ENCODE measurements around the gene ZNF226. TPM values are rescaled to one million over a fixed set of nuclear protein-coding genes. Genes with fewer than 3 reads are reported as not detected.

ZNF226 gene
- total RNA-seq: 14.6 and 16.6 TPM in 2 replicates

DNA sequence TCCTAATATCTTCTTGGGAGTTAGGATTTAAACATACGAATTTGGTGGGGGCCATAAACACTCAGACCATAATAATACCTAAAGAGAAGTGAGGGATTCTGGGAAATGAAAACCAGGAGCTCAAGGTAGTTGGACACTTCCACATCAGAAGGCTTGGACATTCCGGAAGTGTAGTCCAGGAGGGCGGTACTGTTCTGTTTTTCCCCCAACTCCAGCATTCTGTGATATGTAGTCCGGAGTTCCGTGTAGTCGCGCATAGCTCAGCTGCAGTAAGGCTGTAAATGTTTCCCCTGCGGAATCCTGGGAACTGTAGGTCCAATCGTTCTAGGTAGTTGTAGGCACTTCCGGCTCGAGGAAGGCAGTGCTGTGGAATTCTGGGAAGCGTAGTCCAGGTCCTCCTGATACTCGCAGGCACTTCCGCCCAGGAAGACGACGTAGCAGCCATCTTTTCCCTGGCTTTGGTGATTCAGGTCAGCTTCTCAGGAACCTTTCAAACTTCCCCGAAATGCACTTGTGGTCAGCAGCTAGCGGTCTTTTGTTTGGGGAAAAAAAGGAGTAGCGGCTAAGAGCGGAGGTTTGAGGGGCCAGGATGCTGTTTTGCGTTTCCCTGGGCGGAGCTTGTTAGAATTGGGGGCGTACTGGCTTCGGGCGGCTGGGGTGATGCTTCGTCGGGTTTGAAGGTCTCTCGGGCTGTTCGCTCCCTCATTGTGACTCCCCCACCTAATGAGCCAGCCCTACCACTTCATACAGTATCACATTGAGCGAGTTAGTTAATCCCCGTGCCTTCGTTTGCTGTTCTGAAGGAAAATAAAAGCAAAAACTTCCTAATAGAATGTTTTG is at the start of gene ZNF226:
ZNF226 (plus strand) TSS at position 428 of the 840 bp plus-strand sequence. CDS start 4,981 bp downstream, outside the sequence.

DNA sequence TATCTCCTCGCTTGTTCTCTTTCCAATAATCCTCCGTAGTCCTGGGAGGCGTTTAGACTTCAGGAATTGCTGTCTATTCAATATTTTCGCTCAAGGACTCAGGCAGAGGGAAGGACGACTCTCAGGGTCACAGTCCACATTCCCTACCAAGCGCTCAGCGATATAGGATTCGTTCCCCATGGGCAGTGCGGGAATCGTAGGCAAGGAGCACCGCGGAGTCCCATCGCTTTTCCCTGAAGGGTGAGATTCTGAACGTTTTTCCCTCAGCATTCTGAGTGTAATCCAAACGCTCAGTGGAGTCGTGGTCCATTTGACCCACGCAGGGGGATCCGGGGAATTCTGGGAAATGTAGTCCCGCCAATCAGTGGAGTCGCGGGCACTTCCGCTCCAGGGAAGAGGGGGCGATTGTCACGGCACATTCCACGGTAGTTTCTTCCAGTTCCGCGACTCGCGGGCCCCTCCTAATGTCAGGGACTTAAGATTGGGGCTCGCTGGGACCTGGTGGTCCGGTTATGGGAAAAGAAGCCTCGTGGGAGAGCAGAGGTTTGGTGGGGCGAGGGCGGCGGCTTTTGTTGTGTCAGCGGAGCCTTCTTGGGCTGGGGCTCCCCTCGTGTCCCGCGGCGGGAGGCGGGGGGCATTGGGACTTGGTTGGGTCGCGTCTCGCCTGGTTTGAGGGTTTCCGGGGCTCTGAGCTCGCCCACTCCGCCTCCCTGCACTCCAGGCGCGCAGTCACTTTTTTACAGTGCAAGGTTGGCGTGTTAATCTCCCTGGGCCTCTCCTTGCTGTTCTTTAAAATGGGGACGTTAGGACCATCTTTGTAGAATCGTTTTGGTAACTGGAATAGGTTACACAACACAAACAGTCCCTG is 23.5 kb upstream of the ZNF226 start, which contains the start of gene ZNF234:
ZNF234 (plus strand) TSS at position 364 of the 868 bp plus-strand sequence. CDS start 3,079 bp downstream, outside the sequence.

DNA sequence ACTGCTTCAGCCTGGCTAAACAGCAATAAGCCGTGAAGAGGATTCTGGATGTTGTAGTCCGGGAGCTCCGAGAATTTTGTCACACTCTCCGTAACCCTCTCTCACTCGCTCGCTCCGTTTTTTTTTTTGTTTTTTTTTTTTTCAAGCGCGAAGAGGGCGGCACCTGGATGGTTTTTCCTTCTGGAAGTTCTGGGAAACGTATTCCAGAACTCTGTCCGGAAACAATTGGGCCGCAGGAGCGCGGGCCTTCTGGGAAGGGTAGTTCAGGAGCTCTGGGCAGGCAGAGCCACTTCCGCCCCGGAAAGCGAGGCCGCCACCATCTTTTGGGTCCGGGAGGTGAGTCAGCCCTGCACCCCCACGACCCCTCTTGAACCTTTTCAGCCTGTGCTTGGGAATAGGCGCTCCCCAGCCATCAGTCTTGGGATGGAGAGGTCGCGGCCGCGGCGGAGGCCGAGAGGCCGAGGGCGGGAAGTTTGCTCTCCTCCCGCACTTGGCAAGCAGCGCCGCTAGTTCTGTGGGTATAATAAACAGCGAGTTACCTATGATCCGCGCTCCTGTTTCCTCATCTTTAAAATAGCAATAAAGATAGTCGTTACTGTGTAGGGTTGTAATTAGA is 47.5 kb downstream of the ZNF226 start, which contains the start of gene ZNF227:
ZNF227 (plus strand) TSS at position 283 of the 616 bp plus-strand sequence. CDS start 5,261 bp downstream, outside the sequence.

Other genes starting within 250 kb of the ZNF226 start
- 14.1 and 17.3 TPM in 2 replicates for gene ZNF45, start 229.8 kb upstream of the ZNF226 start, total RNA-seq
- gene ZNF221, start 213.9 kb upstream of the ZNF226 start, total RNA-seq: 8.7 and 9.2 TPM in 2 replicates
- gene ZNF155, start 180.9 kb upstream of the ZNF226 start, total RNA-seq: 7.6 and 11.4 TPM in 2 replicates
- 3.0 and 3.1 TPM in 2 replicates for gene ZNF230, start 162.1 kb upstream of the ZNF226 start, total RNA-seq
- gene ZNF222, start 139.7 kb upstream of the ZNF226 start, total RNA-seq: 7.5 and 7.9 TPM in 2 replicates
- 3.7 and 4.1 TPM in 2 replicates for gene ZNF223, start 113.1 kb upstream of the ZNF226 start, total RNA-seq
- gene ZNF284, start 92.9 kb upstream of the ZNF226 start, total RNA-seq: 2.4 and 2.9 TPM in 2 replicates
- 20.5 and 21.2 TPM in 2 replicates for gene ZNF224, start 70.7 kb upstream of the ZNF226 start, total RNA-seq
- gene ZNF225, start 51.7 kb upstream of the ZNF226 start, total RNA-seq: 5.9 and 6.7 TPM in 2 replicates
- 12.3 and 14.6 TPM in 2 replicates for gene ZNF234, start 23.5 kb upstream of the ZNF226 start, total RNA-seq
- gene ZNF227, start 47.4 kb downstream of the ZNF226 start, total RNA-seq: 19.3 and 20.5 TPM in 2 replicates
- 0.55 and 0.87 TPM in 2 replicates for gene ZNF233, start 94.8 kb downstream of the ZNF226 start, total RNA-seq
- gene ZNF235, start 139.9 kb downstream of the ZNF226 start, total RNA-seq: 2.4 and 3.2 TPM in 2 replicates
- 7.6 and 7.9 TPM in 2 replicates for gene ZNF112, start 191.6 kb downstream of the ZNF226 start, total RNA-seq
- gene ZNF285, start 236.5 kb downstream of the ZNF226 start, total RNA-seq: 3.1 and 6.6 TPM in 2 replicates

All from uterine smooth muscle cell (primary cell).